Urinary bladder (tissue), 4 donors: ENCODE data around the gene LHFPL6. TPM values are rescaled to one million over a fixed set of nuclear protein-coding genes. Genes with fewer than 3 reads are reported as not detected.

Source experiments
- DNase-seq: peaks from one replicate; pipeline ENCODE4 v3.0.0-alpha.2; 2015; ENCODE audit errors: extremely low spot score
- H3K27ac ChIP-seq: one replicate; pipeline ENCODE4 v1.5.1; 2013; ENCODE audit warnings: low read depth, mild to moderate bottlenecking, moderate library complexity
- H3K36me3 ChIP-seq: one replicate; pipeline ENCODE4 v1.6.1; 2013; ENCODE audit warnings: mild to moderate bottlenecking, moderate library complexity; ENCODE audit not compliant: insufficient read depth
- H3K4me1 ChIP-seq: one replicate; pipeline ENCODE4 v1.6.1; 2013; ENCODE audit warnings: mild to moderate bottlenecking, moderate library complexity; ENCODE audit not compliant: insufficient read depth
- H3K4me3 ChIP-seq: one replicate; pipeline ENCODE4 v1.5.1; 2013; ENCODE audit warnings: low read depth, low read length
- WGBS: extraction: QIAGEN DNeasy Blood & Tissue Kit; methylation state at CpG from one replicate; pipeline ENCODE4 v1.1.7; 2013; 5-methylcytosine and 5-hydroxymethylcytosine counted together
- polyA plus RNA-seq: library from polyadenylated mRNA; stranded (reverse); fragments of 200-250 nt; gene quantifications from one replicate; pipeline ENCODE4 v1.2.3, GENCODE V29; 2013
- total RNA-seq: library from RNA; depleted of rRNA; stranded (reverse); fragments of >200 nt; gene quantifications from one replicate; pipeline ENCODE4 v1.2.3, GENCODE V29; 2014
- donor health status: healthy with polysubstance abuse.
- donor health status: healthy.

The LHFPL6 gene
- total and polyA plus RNA-seq, 2 donors: 84.3 to 89.9 TPM

GRCh38 chr13:39530916-39531315 lies 72.1 kb downstream of the LHFPL6 start:
- Histone ChIP-seq H3K4me3 (no peak overlapping the region), H3K4me1 (no peaks in the 10 kb centered on the region), H3K27ac (no peak overlapping the region), H3K36me3 (no peaks in the 10 kb centered on the region)
- DNase-seq: no peak
- WGBS: 23% methylated on average over 3 of the region's 3 CpGs

DNA sequence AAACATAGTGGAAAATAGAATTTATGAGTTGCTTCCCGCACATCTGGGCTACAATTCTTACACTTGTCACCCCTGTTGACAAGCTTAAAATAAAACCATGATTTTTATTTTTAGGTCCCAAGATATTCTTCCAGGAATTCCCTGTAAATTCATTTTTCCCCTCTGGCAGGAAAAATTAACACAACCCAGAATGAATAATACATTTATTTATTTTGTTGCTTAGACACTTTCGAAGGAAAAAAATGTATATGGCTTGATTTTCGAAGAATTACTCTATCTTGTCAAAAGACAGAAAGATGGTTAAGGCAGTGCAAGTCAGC lies 74.4 kb downstream of the LHFPL6 start:
- Histone ChIP-seq H3K4me1 (no peaks in the 10 kb centered on the region), H3K36me3 (no peaks in the 10 kb centered on the region), H3K27ac (no peak overlapping the region), H3K4me3 (no peak overlapping the region)
- DNase-seq: no peak
- WGBS: 47% methylated on average over 3 of the region's 3 CpGs

- Histone ChIP-seq H3K27ac (no peak overlapping the region), H3K4me1 (no peaks in the 10 kb centered on the region), H3K36me3 (no peaks in the 10 kb centered on the region), H3K4me3 (no peak overlapping the region)
- DNase-seq: no peak
- 41% methylated on average over 5 of the region's 5 CpGs for WGBS
Measured at GRCh38 chr13:39527961-39528660, 74.9 kb downstream of the LHFPL6 start.

GRCh38 chr13:39527301-39527700 lies 75.7 kb downstream of the LHFPL6 start:
- H3K27ac ChIP-seq: no peak overlapping the region
- no peaks in the 10 kb centered on the region for H3K36me3 ChIP-seq
- no peak overlapping the region for H3K4me3 ChIP-seq
- no peaks in the 10 kb centered on the region for H3K4me1 ChIP-seq
- WGBS: 85% methylated on average over 3 of the region's 3 CpGs
- DNase-seq: no peak

DNA sequence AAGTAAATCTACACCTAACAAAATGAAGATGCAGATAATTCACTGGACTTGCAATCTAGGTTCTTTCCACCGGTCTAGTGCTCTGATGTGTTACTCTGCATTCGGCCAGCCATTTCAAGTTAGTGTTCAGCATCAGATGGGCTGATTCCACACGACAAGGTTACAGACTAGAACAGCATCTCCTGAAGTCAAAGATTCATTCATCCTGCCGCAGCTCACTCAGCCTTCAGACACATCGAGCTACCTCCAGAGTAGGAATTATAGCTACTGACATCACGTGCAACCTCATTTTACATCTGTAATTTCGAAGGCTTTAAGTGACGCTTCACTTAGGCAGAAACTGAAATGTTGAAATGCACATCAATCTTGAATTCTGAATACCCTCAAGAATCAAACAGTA lies 76.5 kb downstream of the LHFPL6 start:
- Histone ChIP-seq H3K36me3 (no peaks in the 10 kb centered on the region), H3K4me3 (no peak overlapping the region), H3K4me1 (no peaks in the 10 kb centered on the region), H3K27ac (no peak overlapping the region)
- 95% methylated on average over 8 of the region's 8 CpGs for WGBS
- no peak for DNase-seq

GRCh38 chr13:39525506-39525905 lies 77.5 kb downstream of the LHFPL6 start:
- H3K36me3 ChIP-seq: no peaks in the 10 kb centered on the region
- no peak overlapping the region for H3K4me3 ChIP-seq
- no peak overlapping the region for H3K27ac ChIP-seq
- no peak for DNase-seq
- no peaks in the 10 kb centered on the region for H3K4me1 ChIP-seq
- WGBS: 56% methylated on average over 1 of the region's 1 CpG

DNA sequence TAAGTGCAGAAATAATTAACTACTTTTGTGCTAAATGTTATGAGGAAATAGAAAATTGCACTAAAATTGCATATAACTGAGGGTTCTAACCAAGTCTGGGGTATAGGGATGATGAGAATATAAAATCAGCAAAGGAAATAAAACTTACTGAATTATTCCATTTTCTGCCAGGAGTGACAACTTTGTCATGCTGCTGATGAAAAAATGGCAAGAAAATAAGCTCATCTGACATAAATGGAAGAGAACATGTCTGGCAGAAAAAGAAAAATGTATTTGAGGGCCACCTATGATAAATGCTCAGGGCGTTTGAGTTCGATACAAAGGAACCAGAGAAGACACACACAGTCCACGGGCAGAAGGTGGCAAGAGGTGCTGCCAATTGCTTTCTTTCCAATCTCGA lies 78.2 kb downstream of the LHFPL6 start:
- Histone ChIP-seq H3K27ac (no peak overlapping the region), H3K36me3 (no peaks in the 10 kb centered on the region), H3K4me1 (no peaks in the 10 kb centered on the region), H3K4me3 (no peak overlapping the region)
- no peak for DNase-seq
- WGBS: 95% methylated on average over 4 of the region's 4 CpGs

DNA sequence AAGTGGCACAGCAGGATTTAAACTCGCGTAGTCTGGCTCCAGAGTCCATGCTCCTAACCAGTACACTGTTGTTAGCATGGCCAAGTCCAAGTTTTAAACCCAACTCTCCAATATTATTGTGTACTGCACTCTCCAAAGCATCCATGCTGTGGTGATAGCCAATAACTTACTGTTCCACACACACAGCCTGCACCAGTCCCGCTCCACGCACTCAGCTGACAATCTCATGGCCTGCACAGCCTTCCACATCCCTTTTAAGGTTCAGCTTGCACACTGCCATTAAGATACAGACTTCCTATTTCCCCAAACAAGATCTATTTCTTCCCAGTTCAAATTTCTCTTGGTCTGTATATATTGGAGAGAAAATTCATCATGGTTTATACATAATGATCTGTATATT lies 80.7 kb downstream of the LHFPL6 start:
- H3K36me3 ChIP-seq: no peaks in the 10 kb centered on the region
- 98% methylated on average over 4 of the region's 4 CpGs for WGBS
- no peak overlapping the region for H3K27ac ChIP-seq
- H3K4me3 ChIP-seq: no peak overlapping the region
- DNase-seq: no peak
- H3K4me1 ChIP-seq: no peaks in the 10 kb centered on the region

GRCh38 chr13:39521701-39522100 lies 81.3 kb downstream of the LHFPL6 start:
- DNase-seq: no peak
- WGBS: 63% methylated on average over 4 of the region's 4 CpGs
- Histone ChIP-seq H3K27ac (no peak overlapping the region), H3K4me1 (no peaks in the 10 kb centered on the region), H3K36me3 (no peaks in the 10 kb centered on the region), H3K4me3 (no peak overlapping the region)

DNA sequence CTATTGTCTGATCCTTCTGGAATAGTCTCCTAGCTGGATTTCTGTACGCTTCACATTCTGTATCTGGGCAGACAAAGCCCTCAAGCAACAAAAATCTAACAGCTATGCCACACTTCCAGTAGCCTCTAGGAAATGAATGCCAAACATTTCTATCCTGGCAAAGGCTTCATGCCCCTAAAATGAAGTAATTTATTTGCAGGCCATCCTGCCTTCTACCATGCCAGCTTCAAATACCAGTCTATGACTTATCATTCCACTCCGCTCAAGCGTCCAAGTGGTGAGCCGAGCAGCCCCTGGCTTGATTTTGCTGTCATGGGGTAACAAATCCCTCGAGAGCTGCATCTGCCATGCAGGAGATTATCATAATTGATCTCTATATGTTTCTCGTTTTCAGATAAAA lies 86.9 kb downstream of the LHFPL6 start:
- no peak overlapping the region for H3K4me3 ChIP-seq
- DNase-seq: no peak
- 74% methylated on average over 6 of the region's 6 CpGs for WGBS
- no peaks in the 10 kb centered on the region for H3K36me3 ChIP-seq
- H3K27ac ChIP-seq: no peak overlapping the region
- no peaks in the 10 kb centered on the region for H3K4me1 ChIP-seq

GRCh38 chr13:39515224-39515714 lies 87.7 kb downstream of the LHFPL6 start:
- no peak overlapping the region for H3K4me3 ChIP-seq
- no peak overlapping the region for H3K27ac ChIP-seq
- no peaks in the 10 kb centered on the region for H3K4me1 ChIP-seq
- no peak for DNase-seq
- 74% methylated on average over 7 of the region's 7 CpGs for WGBS
- H3K36me3 ChIP-seq: no peaks in the 10 kb centered on the region

GRCh38 chr13:39512687-39513086 lies 90.3 kb downstream of the LHFPL6 start:
- Histone ChIP-seq H3K4me1 (no peaks in the 10 kb centered on the region), H3K27ac (no peak overlapping the region), H3K4me3 (no peak overlapping the region), H3K36me3 (no peaks in the 10 kb centered on the region)
- DNase-seq: no peak
- 90% methylated on average over 6 of the region's 6 CpGs for WGBS

DNA sequence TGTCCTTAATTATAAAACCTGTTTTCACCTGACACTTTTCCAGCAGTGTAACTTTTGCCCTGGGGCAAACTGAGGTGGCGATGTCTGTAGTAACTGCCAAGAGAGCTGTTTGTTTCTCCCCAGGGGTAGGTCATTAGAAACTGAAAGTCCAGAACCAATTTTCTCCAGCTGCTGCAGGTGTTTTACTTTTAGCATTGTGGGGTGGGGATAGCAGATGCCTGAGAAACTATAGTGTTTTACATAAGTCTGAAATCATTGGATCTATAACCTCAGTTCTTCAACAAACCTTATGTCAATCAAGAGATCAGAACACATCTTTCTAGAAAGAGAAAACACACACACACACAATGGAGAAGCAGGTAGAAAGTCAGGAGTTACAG lies 92.7 kb downstream of the LHFPL6 start:
- DNase-seq: no peak
- no peaks in the 10 kb centered on the region for H3K4me1 ChIP-seq
- H3K36me3 ChIP-seq: no peaks in the 10 kb centered on the region
- no peak overlapping the region for H3K27ac ChIP-seq
- 79% methylated on average over 1 of the region's 1 CpG for WGBS
- no peak overlapping the region for H3K4me3 ChIP-seq

DNA sequence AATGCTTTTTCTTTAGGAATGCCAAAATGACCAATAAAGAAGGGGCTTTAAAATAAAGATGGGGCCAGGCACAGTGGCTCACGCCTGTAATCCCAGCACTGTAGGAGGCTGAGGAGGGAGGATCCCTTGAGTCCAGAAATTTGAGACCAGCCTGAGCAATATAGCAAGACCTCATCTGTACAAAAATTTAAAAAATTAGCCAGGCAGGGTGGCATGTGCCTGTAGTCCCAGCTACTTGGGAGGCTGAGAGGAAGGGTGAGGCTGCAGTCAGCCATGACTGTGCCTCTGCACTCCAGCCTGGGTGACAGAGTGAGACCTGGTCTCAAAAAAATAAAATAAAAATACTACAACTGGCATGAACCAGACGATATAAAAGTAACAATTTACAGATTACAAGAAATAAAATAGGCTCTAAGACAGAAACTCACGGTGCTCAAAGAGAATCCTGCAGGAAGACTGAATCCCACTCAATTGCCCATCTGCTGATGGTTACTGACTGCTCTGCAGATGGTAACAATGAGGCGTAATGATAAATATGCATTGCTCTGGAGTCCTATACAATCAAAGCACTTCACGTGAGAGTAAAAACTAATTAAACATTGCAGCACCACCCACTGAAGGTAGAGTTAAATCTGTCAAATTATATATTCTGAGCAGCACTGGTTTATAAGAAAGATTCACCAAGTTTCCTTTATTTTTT lies 93.2 kb downstream of the LHFPL6 start:
- H3K36me3 ChIP-seq: no peaks in the 10 kb centered on the region
- WGBS: 64% methylated on average over 5 of the region's 5 CpGs

More for the DNA sequence above, 93.2 kb downstream of the LHFPL6 start:
- Histone ChIP-seq H3K4me1 (no peaks in the 10 kb centered on the region), H3K27ac (no peak overlapping the region), H3K4me3 (no peak overlapping the region)
- no peak for DNase-seq
